HG03066 (cell line): Measurements from ENCODE around the gene ADGRF5.

ENCODE experiments used
- ATAC-seq: cut with Tn5 transposase; IDR thresholded peaks from one replicate; pipeline ENCODE4 v1.9.1; 2021; ENCODE audit warnings: low read depth; ENCODE audit not compliant: unreplicated experiment

The ADGRF5 gene

DNA sequence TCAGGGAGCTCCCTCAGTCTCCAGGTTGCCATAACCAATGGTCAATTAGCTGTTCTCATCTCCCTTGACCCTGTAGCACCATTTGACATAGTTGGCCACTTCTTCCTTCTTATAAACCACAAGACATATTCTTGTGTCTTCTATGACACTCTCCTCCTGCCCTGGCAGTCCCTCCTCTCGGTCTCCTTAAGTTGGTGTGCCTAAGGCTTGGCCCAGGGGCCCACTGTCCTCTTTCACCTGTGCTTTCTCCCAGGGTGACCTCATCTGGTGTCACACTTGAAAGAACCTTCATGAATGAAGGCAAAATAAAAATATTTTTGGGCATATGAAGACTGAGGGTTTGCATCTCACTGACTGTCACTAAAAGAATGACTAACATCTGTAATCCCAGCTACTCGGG, 9.7 kb upstream of the ADGRF5 start:
- ATAC-seq = no peak

GRCh38 chr6:46930331-46930730, 8.6 kb upstream of the ADGRF5 start:
- no peak for ATAC-seq

- ATAC-seq = no peak
These were observed 5.3 kb upstream of the ADGRF5 start for GRCh38 chr6:46927066-46927465.

DNA sequence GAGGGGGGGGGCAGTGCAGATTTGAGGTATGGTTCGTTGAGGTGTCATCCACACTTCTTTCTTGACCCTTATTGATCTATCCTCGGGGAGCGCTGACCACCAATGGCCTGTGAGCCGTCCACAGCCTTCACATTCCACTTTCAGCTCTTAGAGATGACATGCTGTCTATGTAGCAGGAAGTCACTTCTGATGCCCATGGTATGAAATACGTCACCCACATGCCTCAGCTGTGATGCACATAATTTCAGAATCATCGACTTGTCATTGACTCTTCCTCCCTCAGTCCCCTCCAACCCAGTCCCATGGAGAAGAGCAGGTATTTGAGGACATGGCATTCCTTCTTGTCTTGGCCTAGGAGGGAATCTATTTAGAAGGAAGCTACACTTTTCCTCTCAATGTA, 4.7 kb upstream of the ADGRF5 start:
- no peak for ATAC-seq

DNA sequence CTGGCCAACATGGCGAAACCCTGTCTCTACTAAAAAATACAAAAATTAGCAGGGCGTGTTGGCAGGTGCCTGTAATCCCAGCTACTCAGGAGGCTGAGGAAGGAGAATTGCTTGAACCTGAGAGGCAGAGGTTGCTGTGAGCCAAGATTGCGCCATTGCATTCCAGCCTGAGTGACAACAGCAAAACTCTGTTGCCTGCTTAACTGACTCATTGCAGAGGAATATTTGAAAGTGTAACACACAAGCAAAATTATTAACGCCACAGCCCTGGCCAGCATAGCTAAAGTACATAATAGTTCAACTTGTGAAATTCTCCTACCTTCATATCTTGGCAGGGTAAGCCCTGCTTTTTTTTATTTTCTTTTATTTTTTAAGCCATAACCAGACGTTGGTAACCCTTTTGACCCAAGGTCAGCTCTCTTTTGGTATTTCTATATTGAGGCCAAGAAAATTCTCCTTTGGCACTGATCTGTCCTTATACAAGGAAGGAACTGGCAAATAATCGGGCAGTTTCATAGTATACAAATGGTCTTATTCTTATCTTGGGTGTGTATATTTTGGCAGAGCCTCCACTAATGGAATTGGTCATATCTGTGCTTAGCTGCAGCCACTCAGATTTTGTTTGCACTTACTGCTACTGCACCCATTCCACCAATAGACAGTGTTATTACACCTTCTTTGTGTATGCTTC, 4.0 kb upstream of the ADGRF5 start:
- no peak for ATAC-seq

- ATAC-seq = no peak
These were observed 1.7 kb upstream of the ADGRF5 start for GRCh38 chr6:46923476-46923875.

GRCh38 chr6:46921059-46921458, 679 bp downstream of the ADGRF5 start:
- no peak for ATAC-seq

DNA sequence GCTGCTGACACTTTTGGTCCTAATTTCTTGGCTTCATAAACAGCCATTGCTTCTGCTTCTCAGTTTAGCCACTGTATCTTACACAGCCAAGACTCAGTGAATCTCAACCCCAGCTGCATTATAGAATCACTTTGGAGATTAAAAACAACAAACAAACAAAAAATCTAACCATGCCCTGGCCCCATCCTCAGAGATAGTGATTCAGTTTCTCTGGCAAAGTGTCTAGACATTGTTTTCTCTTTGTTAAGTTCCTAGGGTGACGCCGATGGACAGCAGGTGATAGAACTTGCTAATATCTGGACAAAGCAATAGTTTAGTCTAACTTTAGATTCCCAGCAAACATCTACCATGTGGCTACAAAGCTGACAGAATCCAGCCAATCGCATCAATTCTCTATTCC, 2.9 kb downstream of the ADGRF5 start:
- no peak for ATAC-seq

DNA sequence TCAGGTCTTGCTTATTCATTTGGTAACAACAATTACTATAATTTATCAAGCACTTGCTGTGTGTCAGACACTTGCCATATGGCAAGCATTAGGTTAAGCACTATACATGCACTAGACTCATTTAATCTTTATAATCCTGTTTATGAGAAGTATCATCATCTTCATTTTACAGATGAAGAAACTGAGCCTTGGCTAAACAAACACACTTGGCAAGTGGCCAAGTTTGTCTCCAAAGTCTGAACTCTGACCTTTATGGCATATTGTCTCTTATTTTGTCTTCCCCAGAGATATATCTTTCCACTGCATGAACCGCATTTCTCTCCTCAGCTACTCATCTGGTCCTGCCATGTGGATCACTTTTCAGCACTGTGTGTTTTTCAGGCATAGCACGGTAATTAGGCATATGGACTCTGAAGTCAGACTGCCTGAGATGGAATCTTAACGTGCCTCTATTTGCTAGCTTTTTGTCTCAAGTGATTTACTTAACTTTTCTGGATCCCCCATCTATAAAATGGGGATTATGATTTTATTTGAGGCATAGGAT, 4.7 kb downstream of the ADGRF5 start:
- ATAC-seq = no peak

DNA sequence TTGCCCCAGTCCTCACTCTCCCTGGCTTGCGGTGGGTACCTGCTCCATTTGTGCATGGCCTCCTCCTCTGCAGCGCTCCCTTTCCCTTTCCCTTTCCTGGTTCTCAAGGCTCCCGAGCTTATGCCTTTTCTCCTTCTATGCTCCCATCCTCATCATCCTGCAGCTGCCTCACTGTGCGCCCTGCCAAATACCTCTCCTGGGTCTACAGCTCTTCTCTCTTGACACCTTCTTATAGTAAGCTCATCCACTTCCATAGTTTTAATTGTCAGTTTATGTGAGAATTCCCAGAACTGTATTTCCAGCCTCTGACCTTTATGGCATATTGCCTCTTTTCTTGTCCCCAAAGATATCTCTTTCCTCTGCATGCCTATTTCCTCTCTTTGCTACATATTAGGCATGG, 5.9 kb downstream of the ADGRF5 start:
- no peak for ATAC-seq

DNA sequence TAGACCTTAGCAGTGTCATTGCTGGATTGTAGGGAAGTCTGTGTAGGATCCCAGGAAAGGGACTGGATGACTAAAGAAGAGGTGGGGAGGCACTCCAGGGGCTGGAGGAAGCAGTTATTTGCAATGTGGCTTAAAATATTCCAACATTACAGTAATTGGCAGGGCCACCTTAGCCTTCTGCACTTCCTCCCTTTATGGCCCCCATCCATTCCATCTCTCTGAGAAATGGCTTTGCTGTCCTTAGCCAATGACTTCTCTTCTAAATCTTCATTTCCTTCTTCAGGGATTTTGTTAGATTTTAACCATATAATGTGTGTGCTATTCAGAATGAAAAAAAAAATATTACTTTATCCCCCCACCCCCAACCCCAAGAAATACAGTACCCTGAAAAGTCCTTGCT, 6.4 kb downstream of the ADGRF5 start:
- no peak for ATAC-seq

- no peak for ATAC-seq
These were observed 7.4 kb downstream of the ADGRF5 start for GRCh38 chr6:46914279-46914810.

DNA sequence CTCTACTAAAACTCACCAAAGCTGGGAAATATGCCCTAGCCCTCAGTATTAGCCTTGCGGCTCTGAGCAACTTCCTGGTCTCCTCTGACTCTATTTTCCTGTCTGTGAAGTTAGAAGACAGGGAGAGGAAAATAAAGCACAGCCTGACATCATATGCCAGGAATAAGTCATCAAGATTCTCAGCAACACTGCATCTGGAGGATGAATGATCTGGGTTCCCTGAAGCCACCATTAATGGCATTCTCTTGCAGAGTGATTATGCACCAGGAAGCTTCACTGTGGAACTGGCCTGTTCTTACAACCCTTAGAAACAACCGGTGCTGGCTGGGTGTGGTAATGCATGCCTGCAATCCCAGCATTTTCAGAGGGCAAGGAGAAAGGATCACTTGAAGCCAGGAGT, 12.4 kb downstream of the ADGRF5 start:
- no peak for ATAC-seq

- no peak for ATAC-seq
These were observed 15.0 kb downstream of the ADGRF5 start for GRCh38 chr6:46906776-46907175.

DNA sequence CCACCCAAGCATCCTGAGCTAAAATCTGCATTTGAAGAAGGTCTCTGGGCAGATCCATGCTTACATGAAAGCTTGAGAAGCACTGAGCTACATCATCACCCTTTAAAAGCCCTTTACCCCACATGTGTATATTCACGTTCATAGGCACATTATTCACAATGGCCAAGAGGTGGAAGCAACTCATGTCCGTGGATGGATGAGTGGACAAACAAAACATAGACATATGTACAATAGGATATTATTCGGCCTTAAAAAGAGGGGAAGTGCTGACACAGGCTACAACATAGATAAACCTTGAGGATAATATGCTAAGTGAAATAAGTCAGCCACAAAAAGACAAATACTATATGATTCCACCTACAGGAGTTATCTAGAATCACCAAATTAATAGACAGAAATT, 17.6 kb downstream of the ADGRF5 start:
- no peak for ATAC-seq

- ATAC-seq = no peak
These were observed 18.6 kb downstream of the ADGRF5 start for GRCh38 chr6:46903175-46903574.

DNA sequence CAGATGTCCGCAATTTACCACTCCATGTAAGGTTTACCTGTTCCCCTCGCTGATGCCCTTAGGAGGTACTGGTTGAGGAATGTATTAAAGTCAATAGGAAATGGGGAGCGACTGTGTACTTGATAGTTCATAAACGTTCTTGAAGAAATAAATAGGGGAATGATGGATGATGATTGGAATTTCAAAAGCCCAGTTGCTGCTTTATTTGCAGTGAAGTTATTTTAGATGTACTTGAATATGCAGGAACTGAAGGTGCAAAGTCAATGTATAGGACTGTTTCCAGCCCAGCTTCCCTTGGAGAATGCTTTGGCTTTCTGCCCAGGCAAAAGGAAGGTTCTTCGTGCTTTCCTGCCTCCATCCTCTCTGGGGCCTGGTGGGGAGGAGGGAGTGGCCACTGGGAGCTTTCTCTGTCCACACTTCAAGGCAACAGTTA, 19.8 kb downstream of the ADGRF5 start:
- no peak for ATAC-seq

GRCh38 chr6:46900266-46900665, 21.5 kb downstream of the ADGRF5 start:
- ATAC-seq = no peak

DNA sequence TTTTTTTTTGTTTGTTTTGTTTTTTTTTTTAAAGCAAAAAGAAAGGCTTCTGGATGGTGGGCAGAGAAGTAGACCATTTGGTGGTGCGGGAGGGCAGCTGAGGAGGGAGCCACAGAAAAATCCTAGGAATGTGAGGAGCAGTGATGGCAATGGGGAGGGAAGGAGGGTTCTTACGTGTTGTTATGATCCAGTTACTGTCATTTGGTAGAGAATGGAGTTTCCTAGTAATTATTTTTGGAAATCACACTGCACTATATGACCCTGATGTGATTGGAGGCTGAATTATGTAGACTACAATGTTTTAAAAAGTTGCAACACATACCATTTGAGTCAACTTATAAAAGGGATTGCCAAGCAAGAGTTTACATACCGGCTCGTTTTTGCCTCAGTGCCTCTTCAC, 22.1 kb downstream of the ADGRF5 start:
- no peak for ATAC-seq

- ATAC-seq = no peak
These were observed 23.7 kb downstream of the ADGRF5 start for GRCh38 chr6:46898006-46898405.

- ATAC-seq = no peak
These were observed 24.9 kb downstream of the ADGRF5 start for GRCh38 chr6:46896871-46897270.

DNA sequence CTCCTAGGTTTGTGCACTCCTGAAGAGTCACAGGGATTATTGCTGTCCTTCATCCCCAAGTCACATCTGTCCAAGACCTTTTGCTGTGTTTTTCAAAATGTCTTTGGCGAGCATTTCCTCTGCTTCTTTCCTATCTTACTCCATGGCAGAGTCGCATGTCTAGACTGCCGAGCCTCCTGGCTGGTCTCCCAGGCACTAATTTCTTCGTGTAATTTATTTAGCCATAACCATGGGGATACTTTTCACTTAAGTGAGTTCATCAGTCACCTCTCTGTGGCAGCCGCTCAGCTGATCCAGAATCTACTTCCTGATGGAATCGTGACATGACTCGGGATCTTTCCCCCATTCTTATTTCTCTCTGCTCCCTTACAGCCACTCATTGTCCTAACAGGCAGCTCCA, 25.8 kb downstream of the ADGRF5 start:
- ATAC-seq = no peak
